ENCODE data around the gene RBPJL.

RBPJL gene, protein sequence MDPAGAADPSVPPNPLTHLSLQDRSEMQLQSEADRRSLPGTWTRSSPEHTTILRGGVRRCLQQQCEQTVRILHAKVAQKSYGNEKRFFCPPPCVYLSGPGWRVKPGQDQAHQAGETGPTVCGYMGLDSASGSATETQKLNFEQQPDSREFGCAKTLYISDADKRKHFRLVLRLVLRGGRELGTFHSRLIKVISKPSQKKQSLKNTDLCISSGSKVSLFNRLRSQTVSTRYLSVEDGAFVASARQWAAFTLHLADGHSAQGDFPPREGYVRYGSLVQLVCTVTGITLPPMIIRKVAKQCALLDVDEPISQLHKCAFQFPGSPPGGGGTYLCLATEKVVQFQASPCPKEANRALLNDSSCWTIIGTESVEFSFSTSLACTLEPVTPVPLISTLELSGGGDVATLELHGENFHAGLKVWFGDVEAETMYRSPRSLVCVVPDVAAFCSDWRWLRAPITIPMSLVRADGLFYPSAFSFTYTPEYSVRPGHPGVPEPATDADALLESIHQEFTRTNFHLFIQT

GRCh38 chr20:45306431-45306982, at the start of gene RBPJL:
RBPJL (plus strand) TSS chr20:45306840; CDS start chr20:45306923, 83 bp downstream.
- DNase-seq, result no peak

DNA sequence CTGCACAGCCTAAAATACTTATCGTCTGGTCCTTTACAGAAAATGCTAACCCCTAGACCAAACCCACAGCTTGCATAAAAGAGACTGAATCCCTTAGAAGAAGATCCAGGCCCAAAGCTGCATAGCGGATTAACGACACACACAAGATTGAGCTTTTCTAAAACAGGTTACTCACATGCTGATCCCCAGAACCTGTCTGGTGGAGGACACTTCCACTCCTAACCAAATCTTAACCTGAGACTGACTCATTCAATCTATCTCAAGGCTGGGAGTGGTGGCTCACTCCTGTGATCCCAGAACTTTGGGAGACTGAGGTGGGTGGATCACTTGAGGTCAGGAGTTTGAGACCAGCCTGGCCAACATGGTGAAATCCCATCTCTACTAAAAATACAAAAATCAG, 49.5 kb upstream of the RBPJL start:
- DNase-seq, result no peak

DNA sequence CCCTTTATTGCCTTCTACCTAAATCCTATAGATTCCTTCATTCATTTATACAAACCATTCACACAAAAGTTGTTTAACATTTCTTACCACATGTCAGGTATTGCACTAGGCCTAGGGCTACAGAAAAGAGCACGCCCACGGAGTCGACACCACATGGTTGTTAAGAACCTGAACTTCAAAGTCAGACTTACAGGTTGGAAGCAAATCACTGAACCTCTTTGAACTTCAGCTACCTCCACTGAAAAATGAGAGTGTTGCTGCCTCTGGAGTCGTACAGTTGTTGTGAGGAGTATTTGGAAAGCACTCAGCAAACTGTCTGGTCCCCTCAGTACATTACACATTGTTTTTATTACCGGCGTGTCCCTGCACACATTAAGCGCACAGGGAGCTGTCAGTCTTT, 48.9 kb upstream of the RBPJL start:
- no peak for DNase-seq

GRCh38 chr20:45258259-45258658, 48.4 kb upstream of the RBPJL start:
- no peak for DNase-seq

DNA sequence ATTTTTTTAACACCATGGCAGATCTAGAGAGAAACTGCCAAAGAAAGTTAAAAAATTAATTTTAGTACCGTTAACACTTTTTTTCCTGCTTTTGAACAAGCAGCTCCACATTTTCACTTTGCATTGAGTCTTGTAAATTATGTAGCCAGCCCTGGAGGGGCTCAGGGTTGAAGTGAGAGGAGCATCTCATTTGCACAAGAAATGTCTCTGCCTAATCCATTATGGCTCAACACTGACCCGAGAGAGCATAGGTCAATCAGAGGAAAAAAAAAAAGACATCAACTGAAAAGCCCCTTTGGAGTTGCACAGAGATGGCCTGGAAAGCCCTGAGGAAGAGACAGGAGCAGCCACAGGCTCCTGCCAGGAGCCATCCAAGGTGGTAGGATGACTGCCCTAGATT, 48.0 kb upstream of the RBPJL start:
- DNase-seq, result no peak

DNA sequence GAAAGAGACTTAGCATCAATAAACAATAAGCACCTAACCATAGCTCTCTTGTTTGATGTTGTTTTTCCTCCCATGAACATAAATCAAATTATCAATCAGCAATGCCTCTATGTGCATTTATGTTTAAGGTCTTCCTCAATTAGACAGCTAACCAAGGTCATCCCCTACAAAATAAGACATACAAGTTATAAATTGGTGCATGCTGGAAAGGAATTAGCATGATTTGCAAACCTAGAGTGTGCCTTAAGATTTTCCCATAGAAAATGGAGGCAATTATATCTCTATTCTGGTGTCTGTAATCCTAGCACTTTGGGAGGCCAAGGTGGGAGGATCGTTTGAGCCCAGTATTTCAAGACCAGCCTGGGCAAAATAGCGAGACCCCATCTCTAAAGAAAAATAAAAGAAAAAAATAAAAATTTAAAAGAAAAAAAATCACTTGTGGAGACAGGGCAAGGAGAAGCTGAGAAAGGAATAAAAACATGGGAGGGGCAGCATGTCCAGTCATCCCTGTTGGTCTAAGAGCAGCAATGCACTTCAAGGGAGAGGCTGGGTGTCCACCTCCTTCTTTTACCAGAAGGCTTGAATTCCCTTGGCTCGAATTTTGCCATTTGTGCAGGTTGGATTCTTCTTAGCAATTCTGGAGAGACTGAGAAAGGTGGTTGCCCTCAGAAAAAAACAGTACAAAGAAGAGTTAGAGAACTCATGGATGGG, 42.9 kb upstream of the RBPJL start:
- DNase-seq, result no peak

- no peak for DNase-seq
Measured at GRCh38 chr20:45266977-45267376, 39.7 kb upstream of the RBPJL start.

- DNase-seq, result no peak
Measured at GRCh38 chr20:45268531-45268930, 38.1 kb upstream of the RBPJL start.

DNA sequence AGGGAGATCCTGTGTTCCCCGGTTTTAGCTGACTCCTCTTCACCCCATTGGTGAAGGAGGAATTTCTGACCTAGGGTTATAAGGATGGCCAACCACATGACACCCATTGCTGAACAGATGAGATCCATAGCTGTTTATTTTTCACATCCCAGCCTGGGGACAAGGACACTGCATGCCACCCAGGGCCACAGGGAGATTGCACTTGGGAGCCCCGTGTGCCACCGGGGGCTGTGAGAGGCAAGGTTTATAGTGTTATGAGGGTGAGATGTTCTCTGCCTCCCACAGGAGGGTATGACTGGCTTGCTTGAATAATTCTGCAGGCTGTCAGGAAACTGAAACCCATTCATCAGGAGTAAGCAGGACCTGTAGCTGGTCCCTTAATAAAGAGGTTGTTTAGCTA, 37.6 kb upstream of the RBPJL start:
- DNase-seq, result no peak

DNA sequence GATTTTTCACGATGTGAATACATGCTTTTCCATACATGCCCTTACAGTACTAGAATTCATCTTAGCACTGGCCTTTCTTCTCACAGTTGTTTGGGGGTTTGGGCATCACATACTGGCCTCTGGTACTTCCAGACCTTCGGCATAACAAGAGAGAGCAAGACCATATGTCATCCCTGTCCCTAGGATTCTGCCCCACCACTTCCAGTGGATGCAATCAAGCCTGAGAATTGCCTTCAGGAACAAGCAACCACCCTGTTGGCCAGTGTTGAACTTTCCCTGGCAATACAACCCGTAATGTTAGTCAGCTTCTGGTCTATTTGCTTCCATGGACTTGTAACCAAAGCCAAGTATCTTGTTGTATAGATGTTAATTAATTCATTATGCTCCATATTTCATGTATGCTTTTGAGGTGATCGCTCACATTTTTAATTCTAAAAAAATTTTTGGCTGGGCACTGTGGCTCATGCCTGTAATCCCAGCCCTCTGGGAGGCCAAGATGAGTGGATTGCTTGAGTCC, 36.8 kb upstream of the RBPJL start:
- no peak for DNase-seq

- DNase-seq, result no peak
Measured at GRCh38 chr20:45275338-45275737, 31.3 kb upstream of the RBPJL start.

GRCh38 chr20:45279992-45280391, 26.6 kb upstream of the RBPJL start:
- DNase-seq, result no peak

- DNase-seq, result no peak
Measured at GRCh38 chr20:45282700-45283550, 23.7 kb upstream of the RBPJL start.

DNA sequence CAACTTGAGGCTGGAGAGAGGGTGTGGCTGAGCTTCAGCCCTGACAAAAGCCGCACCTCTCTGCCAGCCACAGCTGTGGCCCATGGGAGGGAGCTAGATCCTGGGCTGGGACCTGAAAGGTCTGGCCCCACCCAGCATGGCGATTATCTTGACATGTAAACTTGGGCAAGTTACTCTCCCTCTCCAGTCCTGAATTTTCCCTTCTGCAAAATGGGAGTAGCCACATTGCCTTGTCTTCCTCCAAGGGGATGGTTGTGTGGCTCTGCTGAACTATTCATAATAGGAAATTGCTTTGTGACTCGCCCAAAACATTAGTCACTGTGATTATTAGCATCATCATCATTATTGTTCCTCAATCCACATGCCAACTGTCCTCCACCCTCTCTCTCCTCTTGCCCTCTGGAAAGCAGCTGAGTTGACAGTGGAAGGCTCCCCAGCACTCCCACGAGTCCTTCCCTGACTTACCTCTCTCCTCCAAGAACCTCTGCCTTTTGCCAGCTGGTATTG, 23.0 kb upstream of the RBPJL start:
- DNase-seq, result no peak

DNA sequence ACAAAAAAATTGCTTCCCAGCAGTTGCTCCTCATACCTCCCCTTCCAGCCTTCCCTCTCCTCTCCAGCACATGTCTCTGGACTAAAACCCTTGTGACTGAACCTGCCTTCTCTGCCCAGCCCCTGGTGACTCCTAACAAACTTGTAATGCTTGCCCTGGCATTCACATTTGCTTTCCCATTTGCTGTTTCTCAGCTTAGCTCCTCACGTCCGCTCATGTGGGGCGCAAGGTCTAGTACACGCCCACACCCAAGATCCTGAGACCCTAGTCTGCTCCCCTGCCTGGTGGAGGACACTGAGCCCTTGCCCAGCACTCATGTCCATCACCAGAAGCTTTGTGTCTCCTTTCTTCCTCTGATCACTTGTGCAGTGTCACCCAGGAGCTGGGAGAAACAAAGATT, 18.3 kb upstream of the RBPJL start:
- DNase-seq, result no peak

DNA sequence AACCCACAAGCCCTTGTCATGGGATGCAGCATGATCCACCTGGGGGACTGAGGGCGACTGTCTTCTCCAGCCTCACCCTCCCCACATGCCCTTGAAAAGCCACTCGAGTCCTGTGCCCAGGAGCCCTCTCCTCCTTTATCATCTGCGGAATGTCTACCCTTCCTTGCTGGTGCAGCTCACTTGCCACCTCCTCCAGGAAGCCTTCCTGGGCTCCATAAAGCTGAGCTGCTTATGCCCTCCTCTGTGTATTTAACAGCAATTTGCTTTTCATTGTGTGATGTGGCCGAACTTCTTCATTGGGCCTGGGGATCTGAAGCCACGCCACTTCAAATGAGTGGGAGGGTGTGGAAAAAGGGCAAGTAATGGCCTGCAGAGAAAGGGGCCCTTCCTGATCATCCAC, 17.8 kb upstream of the RBPJL start:
- no peak for DNase-seq

DNA sequence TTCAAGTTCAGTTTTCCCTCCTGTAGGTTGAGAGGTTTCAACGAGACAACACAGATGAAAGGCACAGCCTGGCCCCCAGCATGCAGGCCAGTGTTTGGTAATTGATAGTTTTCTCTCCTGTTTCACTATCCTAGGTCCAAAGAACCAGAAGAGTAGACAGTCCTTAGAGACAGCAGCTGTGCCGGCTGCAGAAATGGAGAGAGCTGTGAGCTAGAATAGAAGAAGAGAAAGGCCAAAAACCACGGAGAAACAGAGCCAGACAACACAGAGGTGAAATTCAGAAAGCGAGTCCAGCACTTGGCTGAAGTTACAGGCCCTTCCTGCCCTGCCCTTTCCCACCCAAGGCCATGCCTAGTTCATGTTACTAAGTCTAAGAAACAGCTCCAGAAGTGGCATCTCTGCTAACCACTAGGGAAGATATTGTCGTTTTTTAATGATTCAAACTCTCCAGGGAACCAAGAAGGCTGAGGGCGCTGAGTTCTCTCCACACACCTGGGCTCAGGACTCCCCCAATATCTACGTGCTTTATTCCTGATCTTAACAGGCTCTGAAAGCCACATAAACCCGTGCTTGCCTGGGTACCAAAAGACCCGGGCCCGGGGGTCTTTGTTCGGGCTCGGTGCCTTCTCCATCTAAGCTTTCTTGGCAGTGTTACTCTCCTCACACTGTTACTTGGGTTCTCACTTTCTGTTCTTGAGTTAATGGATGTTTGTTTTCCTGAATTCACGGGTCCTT, 16.5 kb upstream of the RBPJL start:
- DNase-seq, result no peak

DNA sequence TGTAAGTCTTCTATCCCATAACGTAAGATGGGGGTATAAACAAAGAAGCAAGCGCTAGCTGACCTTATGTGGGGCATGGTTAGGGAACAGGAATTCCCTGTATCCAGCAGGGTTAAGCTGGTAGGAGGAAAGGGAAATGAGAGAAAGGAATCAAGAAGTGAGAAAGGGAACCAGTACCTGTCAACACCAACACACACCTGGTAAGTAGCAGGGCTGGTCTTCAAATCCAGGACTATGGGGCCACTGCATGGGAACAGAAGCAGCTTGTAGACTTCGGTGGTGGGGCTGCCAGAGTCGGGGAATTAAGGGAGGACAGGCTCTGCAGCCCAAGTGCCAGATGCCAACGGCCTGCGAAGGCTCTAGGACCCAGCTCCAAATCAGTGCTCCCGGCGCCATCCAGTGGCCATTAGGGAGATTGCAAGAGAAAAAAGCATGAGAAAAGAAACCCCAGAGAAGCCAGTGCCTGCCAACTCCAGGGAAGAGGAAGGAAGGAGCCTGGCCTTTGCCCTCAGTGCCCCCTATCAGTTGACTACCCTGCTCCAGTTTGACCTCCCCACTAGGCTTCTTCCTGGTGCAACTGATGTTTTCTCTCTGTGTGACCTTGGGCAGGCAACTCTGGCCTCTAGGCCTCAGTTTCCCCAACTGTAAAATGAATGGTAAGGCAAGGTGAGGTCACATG, 15.8 kb upstream of the RBPJL start:
- DNase-seq, result peak; percentile 9

- no peak for DNase-seq
Measured at GRCh38 chr20:45291526-45291925, 15.1 kb upstream of the RBPJL start.

DNA sequence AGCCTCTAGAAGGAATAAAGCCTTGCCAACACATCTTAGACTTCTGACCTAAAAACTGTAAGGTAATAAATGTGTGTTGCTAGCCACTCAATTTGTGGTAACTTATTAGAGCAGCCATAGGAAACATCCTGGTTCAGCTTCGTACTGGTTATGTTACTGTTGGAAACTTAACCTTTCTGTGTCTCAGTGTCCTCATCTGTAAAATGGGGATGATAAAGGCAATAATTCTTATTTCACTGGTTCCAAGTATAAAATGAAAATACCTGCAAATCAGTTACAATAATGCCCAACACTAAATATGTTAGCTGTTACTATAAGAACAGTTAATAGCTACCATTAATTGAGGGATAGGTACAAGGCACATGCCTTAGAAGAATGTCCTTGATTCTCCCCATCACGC, 14.3 kb upstream of the RBPJL start:
- no peak for DNase-seq

Data from NCI-H187 treated with DMSO at 0.1 percent for 48 hours (cell line).